PC-3 (cell line): Measurements from ENCODE around the gene ACVR1. TPM values are rescaled to one million over a fixed set of nuclear protein-coding genes. Genes with fewer than 3 reads are reported as not detected.

Experiments used
- ATAC-seq: fragments of 200-7000 bp; cut with Tn5 transposase; 2 replicates; pipeline ENCODE4 v1.9.1; 2020; ENCODE audit warnings: mild to moderate bottlenecking, moderate library complexity
- BruUV-seq: library from RNA; stranded (reverse); fragments of 400-500 nt; replicated peaks from 2 replicates; lab custom pipeline; 2021; lab: Mats Ljungman, UMichigan
- CTCF ChIA-PET: fragments of 300-600 bp; sonication (Branson Sonifier 250); formaldehyde crosslinking; loops from one replicate; lab custom pipeline; 2022; ENCODE audit warnings: antibody characterized with exemption; lab: Charles Lee
- POLR2A ChIA-PET: fragments of 300-600 bp; sonication (Branson Sonifier 250); formaldehyde crosslinking; loops from one replicate; lab custom pipeline; 2022; ENCODE audit warnings: antibody characterized with exemption; ENCODE audit not compliant: unreplicated experiment; lab: Charles Lee
- DNase-seq: peaks from one replicate; pipeline ENCODE4 v3.0.0-alpha.2; 2015
- H2AFZ ChIP-seq: fragments of 300-600 bp; sonication (generic); 2 replicates; pipeline ENCODE4 v1.6.0; 2016; ENCODE audit warnings: antibody characterized with exemption, low read length
- H3F3A ChIP-seq: fragments of 300-600 bp; sonication (generic); one replicate; pipeline ENCODE4 v1.6.0; 2017; ENCODE audit warnings: antibody characterized with exemption, low read length, control low read depth, mild to moderate bottlenecking; ENCODE audit not compliant: unreplicated experiment
- H3K27ac ChIP-seq: fragments of 300-600 bp; sonication (generic); 2 replicates; pipeline ENCODE4 v1.5.1; 2016; ENCODE audit warnings: mild to moderate bottlenecking, low read length
- H3K27me3 ChIP-seq: fragments of 300-600 bp; sonication (generic); 2 replicates; pipeline ENCODE4 v1.6.1; 2016; ENCODE audit warnings: low read length, mixed read lengths
- H3K36me3 ChIP-seq: fragments of 300-600 bp; sonication (generic); 2 replicates; pipeline ENCODE4 v1.6.1; 2016; ENCODE audit warnings: low read depth, mixed run types, low read length, mixed read lengths
- H3K4me1 ChIP-seq: fragments of 300-600 bp; sonication (generic); 2 replicates; pipeline ENCODE4 v1.5.1; 2016; ENCODE audit warnings: low read length; ENCODE audit not compliant: insufficient read depth
- H3K4me2 ChIP-seq: fragments of 300-600 bp; sonication (generic); 2 replicates; pipeline ENCODE4 v1.6.0; 2016; ENCODE audit warnings: low read length
- H3K4me3 ChIP-seq: fragments of 300-600 bp; sonication (generic); 2 replicates; pipeline ENCODE4 v1.5.1; 2016; ENCODE audit warnings: mild to moderate bottlenecking, low read length, mixed read lengths
- H3K79me2 ChIP-seq: fragments of 300-600 bp; sonication (generic); 2 replicates; pipeline ENCODE4 v1.6.1; 2017; ENCODE audit warnings: low read length, mixed read lengths
- H3K9ac ChIP-seq: fragments of 300-600 bp; sonication (generic); 2 replicates; pipeline ENCODE4 v1.6.0; 2016; ENCODE audit warnings: mild to moderate bottlenecking, low read length
- H3K9me2 ChIP-seq: fragments of 300-600 bp; sonication (generic); replicated peaks from 2 replicates; pipeline ENCODE4 v1.6.1; 2016; ENCODE audit warnings: mixed run types, low read length, mixed read lengths
- H3K9me3 ChIP-seq: fragments of 300-600 bp; sonication (generic); 2 replicates; pipeline ENCODE4 v1.6.1; 2016; ENCODE audit warnings: low read length, mixed read lengths
- H4K20me1 ChIP-seq: fragments of 300-600 bp; sonication (generic); 2 replicates; pipeline ENCODE4 v1.6.1; 2016; ENCODE audit warnings: low read length, mixed read lengths
- EZH2 ChIP-seq: fragments of 300-600 bp; sonication (generic); IDR thresholded peaks from one replicate; pipeline ENCODE4 v1.6.1; 2017; ENCODE audit warnings: antibody characterized with exemption, mild to moderate bottlenecking, low read length; ENCODE audit not compliant: unreplicated experiment
- EZH2phosphoT487 ChIP-seq: fragments of 300-600 bp; sonication (generic); IDR thresholded peaks from 2 replicates; pipeline ENCODE4 v1.6.1; 2018; ENCODE audit warnings: mild to moderate bottlenecking, antibody characterized with exemption, low read length, borderline replicate concordance
- intact Hi-C: fragments of 100-400 bp; cut with micrococcal nuclease; formaldehyde crosslinking; loops from 2 replicates; pipeline ENCODE4 v1.9.0; 2023
- total RNA-seq: library from RNA; depleted of rRNA; stranded (reverse); fragments of >200 nt; gene quantifications from 2 replicates; pipeline ENCODE4 v1.2.3, GENCODE V29; 2014
- TF ChIP-seq, protein P1 (sequence below): fragments of 300-600 bp; sonication (generic); conservative IDR thresholded peaks from 2 replicates; pipeline ENCODE4 v1.5.1; 2017; ENCODE audit warnings: antibody characterized with exemption, low read depth, mild to moderate bottlenecking, low read length

Gene ACVR1
- total RNA-seq, 1 experiment from 2014 or later = 6.7 TPM

GRCh38 chr2:157901325-157901724 is 25.2 kb upstream of the ACVR1 start:
- DNase-seq (no peak), ATAC-seq (no peak)
- H3K79me2 ChIP-seq = no peaks in the 10 kb centered on the region
- H3K4me2 ChIP-seq = no peak overlapping the region
- no peaks in the 10 kb centered on the region for H3F3A ChIP-seq
- BruUV-seq = no TSS peak
- H3K36me3 ChIP-seq = no peaks in the 10 kb centered on the region
- CTCF ChIA-PET = no interaction called here
- H4K20me1 ChIP-seq = no peaks in the 10 kb centered on the region
- peaks cover 10% of the 10 kb centered on the region; the same call in 1 of the 2 replicates for H3K4me1 ChIP-seq
- POLR2A ChIA-PET = no interaction called here
- no peak for TF ChIP-seq EZH2
- TF ChIP-seq EZH2phosphoT487 = no peak
- TF ChIP-seq, protein P1, sequence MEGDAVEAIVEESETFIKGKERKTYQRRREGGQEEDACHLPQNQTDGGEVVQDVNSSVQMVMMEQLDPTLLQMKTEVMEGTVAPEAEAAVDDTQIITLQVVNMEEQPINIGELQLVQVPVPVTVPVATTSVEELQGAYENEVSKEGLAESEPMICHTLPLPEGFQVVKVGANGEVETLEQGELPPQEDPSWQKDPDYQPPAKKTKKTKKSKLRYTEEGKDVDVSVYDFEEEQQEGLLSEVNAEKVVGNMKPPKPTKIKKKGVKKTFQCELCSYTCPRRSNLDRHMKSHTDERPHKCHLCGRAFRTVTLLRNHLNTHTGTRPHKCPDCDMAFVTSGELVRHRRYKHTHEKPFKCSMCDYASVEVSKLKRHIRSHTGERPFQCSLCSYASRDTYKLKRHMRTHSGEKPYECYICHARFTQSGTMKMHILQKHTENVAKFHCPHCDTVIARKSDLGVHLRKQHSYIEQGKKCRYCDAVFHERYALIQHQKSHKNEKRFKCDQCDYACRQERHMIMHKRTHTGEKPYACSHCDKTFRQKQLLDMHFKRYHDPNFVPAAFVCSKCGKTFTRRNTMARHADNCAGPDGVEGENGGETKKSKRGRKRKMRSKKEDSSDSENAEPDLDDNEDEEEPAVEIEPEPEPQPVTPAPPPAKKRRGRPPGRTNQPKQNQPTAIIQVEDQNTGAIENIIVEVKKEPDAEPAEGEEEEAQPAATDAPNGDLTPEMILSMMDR = peak; percentile 50
- no peak overlapping the region for H2AFZ ChIP-seq
- H3K9me2 ChIP-seq = no peaks in the 10 kb centered on the region
- intact Hi-C loops = no loop called here
- H3K4me3 ChIP-seq = no peak overlapping the region
- no peaks in the 10 kb centered on the region for H3K9me3 ChIP-seq
- H3K27me3 ChIP-seq = no peaks in the 10 kb centered on the region
- H3K27ac ChIP-seq = no peak overlapping the region
- H3K9ac ChIP-seq = no peak overlapping the region

GRCh38 chr2:157900684-157901083 is 24.6 kb upstream of the ACVR1 start:
- no TSS peak for BruUV-seq
- DNase-seq = no peak
- Histone ChIP-seq H3F3A (no peaks in the 10 kb centered on the region), H3K9me2 (no peaks in the 10 kb centered on the region), H3K9me3 (no peaks in the 10 kb centered on the region), H4K20me1 (no peaks in the 10 kb centered on the region), H3K27me3 (no peaks in the 10 kb centered on the region), H3K27ac (no peak overlapping the region), H2AFZ (no peak overlapping the region), H3K9ac (no peak overlapping the region), H3K4me2 (no peak overlapping the region), H3K4me1 (peaks cover 10% of the 10 kb centered on the region; the same call in 1 of the 2 replicates), H3K4me3 (no peak overlapping the region), H3K79me2 (no peaks in the 10 kb centered on the region), H3K36me3 (no peaks in the 10 kb centered on the region)
- no peak for TF ChIP-seq EZH2
- no peak for TF ChIP-seq EZH2phosphoT487
- TF ChIP-seq, protein P1 = no peak
- intact Hi-C loops = no loop called here
- POLR2A ChIA-PET = no interaction called here
- no peak for ATAC-seq
- CTCF ChIA-PET = no interaction called here

DNA sequence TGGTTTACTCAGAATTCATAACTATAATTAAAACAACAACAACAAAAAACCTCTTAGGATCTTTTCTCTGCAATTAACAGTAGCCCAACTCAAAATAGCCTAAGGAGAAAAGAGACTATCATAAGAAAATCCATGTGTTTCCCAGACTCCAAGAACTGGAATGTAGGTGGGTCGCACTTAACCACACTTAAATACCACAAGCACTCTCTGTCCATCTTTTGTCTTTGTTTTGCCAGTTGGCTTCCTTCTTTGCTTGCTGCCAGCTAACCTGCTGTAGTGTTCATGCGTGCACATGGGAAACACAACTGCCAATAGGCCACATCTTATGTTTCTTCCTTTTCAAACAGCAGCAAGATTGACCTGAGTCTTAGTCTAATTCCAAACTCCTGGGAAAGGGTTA is 24.1 kb upstream of the ACVR1 start:
- TF ChIP-seq, protein P1 = no peak
- no peak overlapping the region for H3K4me3 ChIP-seq
- CTCF ChIA-PET = no interaction called here
- no peaks in the 10 kb centered on the region for H4K20me1 ChIP-seq
- H2AFZ ChIP-seq = no peak overlapping the region
- no peaks in the 10 kb centered on the region for H3K9me2 ChIP-seq
- H3F3A ChIP-seq = no peaks in the 10 kb centered on the region
- H3K79me2 ChIP-seq = no peaks in the 10 kb centered on the region
- intact Hi-C loops = no loop called here
- no peak overlapping the region for H3K9ac ChIP-seq
- POLR2A ChIA-PET = no interaction called here
- no peak overlapping the region for H3K27ac ChIP-seq
- ATAC-seq (no peak), DNase-seq (no peak)
- peaks cover 14% of the 10 kb centered on the region for H3K4me1 ChIP-seq
- no peaks in the 10 kb centered on the region for H3K36me3 ChIP-seq
- no peaks in the 10 kb centered on the region for H3K27me3 ChIP-seq
- no peak overlapping the region for H3K4me2 ChIP-seq
- no peaks in the 10 kb centered on the region for H3K9me3 ChIP-seq
- BruUV-seq = no TSS peak
